Retinal pigment epithelial cell (primary cell): ENCODE measurements around the gene SRP54.

Experiments
- DNase-seq: peaks from one replicate; pipeline ENCODE4 v3.0.0-alpha.2; 2010; ENCODE audit warnings: low read depth
- H3K4me3 ChIP-seq: 2 replicates; pipeline ENCODE4 v1.5.1; 2011; ENCODE audit warnings: mild to moderate bottlenecking, low read length, control low read depth, moderate library complexity
- CTCF ChIP-seq: conservative IDR thresholded peaks from 2 replicates; pipeline ENCODE4 v1.5.1; 2011; ENCODE audit warnings: low read depth, low read length, control low read depth, inconsistent platforms

SRP54 gene

GRCh38 chr14:35068238-35069012, 85.6 kb downstream of the SRP54 start:
- no peak overlapping the region for H3K4me3 ChIP-seq
- TF ChIP-seq CTCF = no peak
- no peak for DNase-seq

DNA sequence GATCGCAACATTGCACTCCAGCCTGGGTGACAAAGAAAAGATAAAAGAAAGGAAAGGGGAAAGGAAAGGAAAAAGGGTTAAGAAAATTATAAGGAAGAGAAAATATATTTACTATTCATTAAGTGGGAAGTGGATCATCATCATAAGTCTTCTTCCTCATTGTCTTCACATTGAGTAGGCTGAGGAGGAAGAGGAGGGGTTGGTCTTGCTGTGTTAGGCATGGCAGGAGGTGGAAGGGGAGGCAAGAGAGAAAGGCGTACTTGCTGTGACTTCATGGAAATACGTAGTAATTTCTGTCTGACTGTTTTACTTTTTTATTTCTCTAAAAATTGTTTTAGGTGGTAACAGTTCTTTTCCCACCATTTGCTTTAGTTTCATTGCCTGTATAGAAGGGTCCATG, 89.4 kb downstream of the SRP54 start:
- no peak for DNase-seq

GRCh38 chr14:35073486-35073885, 90.7 kb downstream of the SRP54 start:
- TF ChIP-seq CTCF = no peak
- no peak for DNase-seq
- H3K4me3 ChIP-seq = no peak overlapping the region

More for the DNA sequence above, 89.4 kb downstream of the SRP54 start:
- no peak for TF ChIP-seq CTCF
- no peak overlapping the region for H3K4me3 ChIP-seq

- no peak for DNase-seq
- no peak for TF ChIP-seq CTCF
- H3K4me3 ChIP-seq = no peak overlapping the region
Observed at GRCh38 chr14:35078082-35078481, 95.3 kb downstream of the SRP54 start.
